GM12891 (cell line): ENCODE results near the gene DQX1.

ENCODE experiments used
- DNase-seq: peaks from one replicate; pipeline ENCODE4 v3.0.0; 2011; ENCODE audit warnings: low spot score; ENCODE audit not compliant: insufficient read length
- FAIRE-seq: peaks from 2 replicates; lab custom pipeline; 2011; peaks lifted over from hg19 to GRCh38; lab: Jason Lieb, UNC
- PAX5 ChIP-seq: IDR thresholded peaks from 2 replicates; pipeline ENCODE4 v1.6.1; 2011; ENCODE audit warnings: low read length, moderate library complexity, mild to moderate bottlenecking; ENCODE audit not compliant: insufficient read depth, severe bottlenecking
- POLR2A ChIP-seq: IDR thresholded peaks from 2 replicates; pipeline ENCODE4 v1.6.1; 2011; ENCODE audit warnings: low read depth, low read length, control low read depth
- POLR2AphosphoS5 ChIP-seq: IDR thresholded peaks from 2 replicates; pipeline ENCODE4 v1.6.1; 2011; ENCODE audit warnings: low read depth, low read length, control low read depth
- POU2F2 ChIP-seq: IDR thresholded peaks from 2 replicates; pipeline ENCODE4 v1.6.1; 2011; ENCODE audit warnings: low read depth, mild to moderate bottlenecking, control low read depth, low read length, moderate library complexity
- SPI1 ChIP-seq: IDR thresholded peaks from 2 replicates; pipeline ENCODE4 v1.6.1; 2011; ENCODE audit warnings: low read depth, low read length, control low read depth
- TAF1 ChIP-seq: IDR thresholded peaks from 2 replicates; pipeline ENCODE4 v1.6.1; 2011; ENCODE audit warnings: low read depth, low read length, control low read depth

DQX1 gene

GRCh38 chr2:74511104-74511989 is 14.7 kb downstream of the DQX1 start:
- DNase-seq (no peak), FAIRE-seq (no peak)
- TF ChIP-seq POU2F2 (no peak), SPI1 (no peak), POLR2A (no peak), POLR2AphosphoS5 (no peak), TAF1 (no peak), PAX5 (no peak)

GRCh38 chr2:74510272-74510671 is 15.8 kb downstream of the DQX1 start:
- DNase-seq (no peak), FAIRE-seq (no peak)
- TF ChIP-seq POLR2A, result no peak
- no peak for TF ChIP-seq PAX5
- no peak for TF ChIP-seq TAF1
- no peak for TF ChIP-seq POU2F2
- TF ChIP-seq POLR2AphosphoS5, result no peak
- TF ChIP-seq SPI1, result no peak

GRCh38 chr2:74507926-74508520 is 18.0 kb downstream of the DQX1 start:
- no peak for FAIRE-seq
- TF ChIP-seq TAF1 (no peak), PAX5 (no peak), POU2F2 (no peak), POLR2AphosphoS5 (no peak), POLR2A (no peak), SPI1 (no peak)
- no peak for DNase-seq

- FAIRE-seq (peak; percentile 93), DNase-seq (peak; percentile 94)
- peak; percentile 91 for TF ChIP-seq POLR2A
- peak; percentile 91 for TF ChIP-seq TAF1
- no peak for TF ChIP-seq PAX5
- TF ChIP-seq POLR2AphosphoS5, result peak; percentile 80; the same call in 1 of the 2 replicates
- no peak for TF ChIP-seq POU2F2
- no peak for TF ChIP-seq SPI1
Measured at GRCh38 chr2:74507145-74507925, 18.7 kb downstream of the DQX1 start, which contains the start of gene PCGF1. TSS of gene PCGF1 (minus strand) at chr2:74507695. CDS start at chr2:74507668, 27 bp downstream.

- FAIRE-seq (no peak), DNase-seq (no peak)
- TF ChIP-seq POU2F2 (no peak), PAX5 (no peak)
Measured at GRCh38 chr2:74505448-74506246, 20.4 kb downstream of the DQX1 start.

- FAIRE-seq (no peak), DNase-seq (no peak)
- TF ChIP-seq SPI1, result no peak
- TF ChIP-seq TAF1, result no peak
Measured at GRCh38 chr2:74504591-74504990, 21.4 kb downstream of the DQX1 start.

GRCh38 chr2:74503506-74504475 is 22.2 kb downstream of the DQX1 start:
- no peak for TF ChIP-seq SPI1
- TF ChIP-seq POU2F2, result no peak
- TF ChIP-seq PAX5, result no peak
- DNase-seq (no peak), FAIRE-seq (no peak)
